Gastrocnemius medialis (tissue), 4 donors: ENCODE measurements around the gene NOX3. TPM values are rescaled to one million over a fixed set of nuclear protein-coding genes. Genes with fewer than 3 reads are reported as not detected.

Experiments used
- ATAC-seq, 2 donors: fragments of 150-250 bp; one replicate each; pipeline ENCODE4 v1.9.1; 2016
- DNase-seq, 2 donors: peaks; one replicate each; pipeline ENCODE4 v3.0.0-alpha.2; 2019
- H3K27ac ChIP-seq, 4 donors: fragments of 200-600 bp; sonication (generic); 1 replicate in 1 of 4; 2 replicates in 3 of 4; pipeline ENCODE4 v1.5.1; 2016 to 2018; ENCODE audit warnings: mild to moderate bottlenecking in 2 of 4, moderate library complexity in 1 of 4
- H3K27me3 ChIP-seq, 3 donors: fragments of 200-600 bp; sonication (generic) in 2 of 3; 1 replicate in 1 of 3; 2 replicates in 2 of 3; pipeline versions ENCODE4 v1.5.1 to v1.6.0; 2016 to 2019; ENCODE audit warnings: mild to moderate bottlenecking in 1 of 3, moderate library complexity in 1 of 3
- H3K36me3 ChIP-seq, 2 donors: fragments of 200-600 bp; sonication (generic) in 1 of 2; one replicate each; pipeline ENCODE4 v1.5.1; 2017 to 2018
- H3K4me1 ChIP-seq, 2 donors: fragments of 200-600 bp; sonication (generic) in 1 of 2; one replicate each; pipeline ENCODE4 v1.5.1; 2016 to 2017; ENCODE audit warnings: mild to moderate bottlenecking in 2 of 2
- H3K4me3 ChIP-seq, 4 donors: fragments of 200-600 bp; sonication (generic) in 3 of 4; 1 replicate in 1 of 4; 2 replicates in 3 of 4; pipeline ENCODE4 v1.5.1; 2016 to 2019; ENCODE audit warnings: mild to moderate bottlenecking in 2 of 4
- H3K9me3 ChIP-seq, 3 donors: fragments of 200-600 bp; sonication (generic) in 2 of 3; 1 replicate in 1 of 3; 2 replicates in 2 of 3; pipeline ENCODE4 v1.5.1; 2016 to 2019
- POLR2A ChIP-seq, 2 donors: fragments of 450-650 bp; IDR thresholded peaks; one replicate each; pipeline ENCODE4 v1.6.1; 2017; ENCODE audit warnings: antibody characterized with exemption in 2 of 2, mild to moderate bottlenecking in 2 of 2, moderate library complexity in 2 of 2
- in situ Hi-C, 4 donors: fragments of 200-750 bp; cut with MboI; loops; one replicate each; pipeline versions ENCODE4 v1.15.0 to v1.8.0; 2017; ENCODE audit warnings: low sequenced_read_pairs in 4 of 4
- intact Hi-C: fragments of 100-400 bp; cut with DNase I; formaldehyde crosslinking; loops from one replicate; pipeline ENCODE4 v1.15.1; 2023; ENCODE audit warnings: low total_unique reads
- total RNA-seq, 4 donors: library from RNA; depleted of rRNA; stranded (reverse); fragments of >200 nt; gene quantifications; one replicate each; pipeline versions ENCODE4 v1.1.0 to v1.2.3, GENCODE V29; 2016
- TF ChIP-seq, protein P1 (sequence below), 5 experiments: fragments of 450-650 bp in 3 of 5; fragments of 200-600 bp in 2 of 5; sonication (generic) in 2 of 5; IDR thresholded peaks in 4 of 5; conservative IDR thresholded peaks in 1 of 5; 1 replicate in 4 of 5; 2 replicates in 1 of 5; pipeline ENCODE4 v1.5.1; 2016 to 2019; ENCODE audit warnings: antibody characterized with exemption in 5 of 5, mild to moderate bottlenecking in 3 of 5, moderate library complexity in 3 of 5

Gene NOX3
- total RNA-seq, 4 donors from 2014 or later: not detected

DNA sequence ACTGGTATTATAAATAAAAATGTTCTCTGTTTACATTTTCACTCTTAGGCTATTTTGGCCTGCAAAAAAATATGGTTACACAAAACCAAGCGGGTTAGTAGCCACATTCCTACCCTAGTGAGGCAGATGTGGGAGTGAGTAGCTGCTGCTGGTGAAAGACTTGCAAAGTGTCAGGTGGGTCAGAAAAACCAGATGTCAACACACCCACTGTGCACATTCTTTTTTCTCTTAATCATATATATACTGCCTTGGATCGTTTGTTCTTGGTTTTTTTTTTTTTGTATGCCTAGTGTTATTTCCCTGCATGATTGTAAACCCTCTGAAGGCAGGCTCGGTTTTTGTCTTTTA is 73.3 kb downstream of the NOX3 start:
- no peaks in the 10 kb centered on the region for H3K9me3 ChIP-seq
- DNase-seq: no peak
- no peaks in the 10 kb centered on the region for H3K27me3 ChIP-seq
- in situ Hi-C loops: no loop called here
- no peaks in the 10 kb centered on the region for H3K36me3 ChIP-seq
- intact Hi-C loops: no loop called here
- H3K4me1 ChIP-seq: no peaks in the 10 kb centered on the region
- no peak for ATAC-seq
- TF ChIP-seq POLR2A (IDR thresholded peaks at IDR 0.05): no peak
- TF ChIP-seq, protein P1, sequence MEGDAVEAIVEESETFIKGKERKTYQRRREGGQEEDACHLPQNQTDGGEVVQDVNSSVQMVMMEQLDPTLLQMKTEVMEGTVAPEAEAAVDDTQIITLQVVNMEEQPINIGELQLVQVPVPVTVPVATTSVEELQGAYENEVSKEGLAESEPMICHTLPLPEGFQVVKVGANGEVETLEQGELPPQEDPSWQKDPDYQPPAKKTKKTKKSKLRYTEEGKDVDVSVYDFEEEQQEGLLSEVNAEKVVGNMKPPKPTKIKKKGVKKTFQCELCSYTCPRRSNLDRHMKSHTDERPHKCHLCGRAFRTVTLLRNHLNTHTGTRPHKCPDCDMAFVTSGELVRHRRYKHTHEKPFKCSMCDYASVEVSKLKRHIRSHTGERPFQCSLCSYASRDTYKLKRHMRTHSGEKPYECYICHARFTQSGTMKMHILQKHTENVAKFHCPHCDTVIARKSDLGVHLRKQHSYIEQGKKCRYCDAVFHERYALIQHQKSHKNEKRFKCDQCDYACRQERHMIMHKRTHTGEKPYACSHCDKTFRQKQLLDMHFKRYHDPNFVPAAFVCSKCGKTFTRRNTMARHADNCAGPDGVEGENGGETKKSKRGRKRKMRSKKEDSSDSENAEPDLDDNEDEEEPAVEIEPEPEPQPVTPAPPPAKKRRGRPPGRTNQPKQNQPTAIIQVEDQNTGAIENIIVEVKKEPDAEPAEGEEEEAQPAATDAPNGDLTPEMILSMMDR (IDR thresholded peaks at IDR 0.05 in 4 of 5, conservative IDR thresholded peaks at IDR 0.05 in 1 of 5): no peak
- H3K4me3 ChIP-seq: no peak overlapping the region
- H3K27ac ChIP-seq: no peak overlapping the region

DNA sequence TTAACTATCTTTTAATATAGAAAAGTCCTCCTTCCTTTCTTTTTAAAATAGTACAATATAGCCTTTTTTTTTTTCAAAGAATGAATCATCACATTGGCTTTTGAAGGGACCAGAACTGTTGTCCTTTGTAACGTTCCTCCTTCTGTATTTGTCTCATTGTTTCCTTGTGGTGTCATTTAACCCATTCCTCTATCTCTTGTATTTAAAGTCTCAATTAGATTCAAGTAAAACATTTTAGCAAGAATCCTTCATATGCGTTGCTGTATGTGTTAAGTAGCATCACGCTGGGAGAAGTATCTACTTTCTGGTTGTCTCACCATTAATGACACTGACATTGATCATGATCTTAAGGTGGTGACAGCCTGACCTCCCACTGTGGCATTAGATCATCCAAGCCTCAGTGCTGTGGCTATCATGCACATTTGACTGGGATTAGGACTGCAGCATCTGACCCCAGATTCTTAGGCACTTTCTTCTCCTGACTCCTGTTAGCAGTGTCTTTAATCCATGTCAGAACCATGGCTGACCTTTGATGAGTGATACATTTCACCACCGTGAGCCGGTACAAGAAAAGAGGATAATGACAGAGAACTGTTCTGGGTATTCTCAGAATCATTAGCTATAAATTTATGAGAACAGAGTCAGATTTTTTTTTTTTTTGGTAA is 73.8 kb downstream of the NOX3 start:
- H3K4me1 ChIP-seq: no peaks in the 10 kb centered on the region
- TF ChIP-seq, protein P1 (IDR thresholded peaks at IDR 0.05 in 4 of 5, conservative IDR thresholded peaks at IDR 0.05 in 1 of 5): no peak
- TF ChIP-seq POLR2A (IDR thresholded peaks at IDR 0.05): no peak
- H3K27me3 ChIP-seq: no peaks in the 10 kb centered on the region
- in situ Hi-C loops: no loop called here
- no peaks in the 10 kb centered on the region for H3K9me3 ChIP-seq
- intact Hi-C loops: no loop called here
- no peak overlapping the region for H3K4me3 ChIP-seq
- no peak overlapping the region for H3K27ac ChIP-seq
- ATAC-seq: no peak
- H3K36me3 ChIP-seq: no peaks in the 10 kb centered on the region
- DNase-seq: no peak

DNA sequence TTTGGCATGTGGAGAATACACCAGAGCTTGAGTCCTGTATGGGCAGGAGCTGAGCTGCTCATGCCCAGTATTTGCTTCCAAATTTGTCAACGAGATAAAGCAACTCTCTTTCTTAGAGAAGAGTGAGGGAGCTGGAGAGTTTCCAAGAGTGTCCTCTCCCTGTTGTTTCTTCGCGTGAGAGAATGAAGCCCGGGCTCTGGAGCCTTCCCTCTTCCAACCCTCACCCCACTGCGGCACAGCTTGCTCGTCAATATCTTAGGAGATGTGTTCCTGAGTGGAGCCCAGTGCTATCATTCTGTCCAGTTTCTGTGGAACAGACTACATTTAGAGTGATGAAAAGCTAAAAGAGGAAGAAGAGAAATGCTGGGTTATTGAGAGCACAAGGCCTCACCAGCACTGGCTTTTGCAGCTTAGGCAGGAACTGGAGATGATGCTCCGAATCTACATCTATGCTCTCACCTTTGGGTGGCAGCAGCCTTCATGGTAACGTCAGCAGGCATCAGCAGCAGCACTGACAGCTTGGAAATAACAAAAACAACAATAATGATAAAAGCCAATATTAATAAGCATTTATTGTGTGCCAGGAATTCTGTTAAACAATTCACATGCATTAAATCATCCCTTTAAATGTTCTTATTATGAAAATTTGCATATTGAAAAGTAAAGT is 74.8 kb downstream of the NOX3 start:
- intact Hi-C loops: no loop called here
- H3K9me3 ChIP-seq: no peaks in the 10 kb centered on the region
- DNase-seq (no peak), ATAC-seq (no peak)
- H3K36me3 ChIP-seq: no peaks in the 10 kb centered on the region
- H3K4me1 ChIP-seq: no peaks in the 10 kb centered on the region
- no peak for TF ChIP-seq POLR2A (IDR thresholded peaks at IDR 0.05)
- TF ChIP-seq, protein P1 (IDR thresholded peaks at IDR 0.05 in 4 of 5, conservative IDR thresholded peaks at IDR 0.05 in 1 of 5): no peak
- H3K27ac ChIP-seq: no peak overlapping the region
- in situ Hi-C loops: no loop called here
- H3K27me3 ChIP-seq: no peaks in the 10 kb centered on the region
- no peak overlapping the region for H3K4me3 ChIP-seq

DNA sequence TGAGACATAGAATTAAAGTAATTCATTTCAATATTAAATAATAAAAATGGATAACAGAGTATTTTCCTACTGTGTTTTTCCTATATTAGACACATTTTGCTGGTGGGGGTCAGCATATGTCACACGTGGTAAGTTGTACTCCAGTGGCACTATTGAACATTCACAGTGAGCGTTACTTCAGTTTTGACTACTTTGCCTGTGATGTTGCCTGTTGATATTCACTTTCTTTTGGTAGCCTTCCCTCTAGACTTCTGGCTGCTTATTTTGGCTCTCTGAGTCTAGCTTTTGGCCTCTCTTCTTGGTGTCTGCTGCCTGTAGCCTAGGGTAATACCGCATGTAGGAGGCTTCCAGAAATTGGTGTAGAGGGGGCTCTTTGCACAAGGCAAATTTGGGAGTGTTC is 76.9 kb downstream of the NOX3 start:
- Histone ChIP-seq H3K4me3 (no peak overlapping the region), H3K4me1 (no peaks in the 10 kb centered on the region), H3K27ac (no peak overlapping the region), H3K36me3 (no peaks in the 10 kb centered on the region), H3K27me3 (no peaks in the 10 kb centered on the region), H3K9me3 (no peaks in the 10 kb centered on the region)
- intact Hi-C loops (no loop called here), in situ Hi-C loops (no loop called here)
- DNase-seq: no peak
- ATAC-seq: no peak
- no peak for TF ChIP-seq POLR2A (IDR thresholded peaks at IDR 0.05)
- TF ChIP-seq, protein P1 (IDR thresholded peaks at IDR 0.05 in 4 of 5, conservative IDR thresholded peaks at IDR 0.05 in 1 of 5): no peak
